Ureter (tissue), 1 donor: ENCODE measurements around the gene LPIN1. TPM values are rescaled to one million over a fixed set of nuclear protein-coding genes. Genes with fewer than 3 reads are reported as not detected.

Experiments
- DNase-seq: peaks from one replicate; pipeline ENCODE4 v3.0.0-alpha.2; 2020; ENCODE audit warnings: low spot score
- total RNA-seq: library from RNA; stranded (reverse); gene quantifications from one replicate; pipeline ENCODE4 v1.2.4, GENCODE V29; 2023
- donor health status: DM: yes; HTN: yes; CAD: no.

The LPIN1 gene
- total RNA-seq, result 32.3 TPM

GRCh38 chr2:11746376-11746806, at the start of gene LPIN1:
TSS of gene LPIN1 (plus strand) at chr2:11746632. CDS start at chr2:11765542, 18,910 bp downstream.
- DNase-seq, result peak; percentile 93

- no peak for DNase-seq
Observed at GRCh38 chr2:11696736-11697102, 49.7 kb upstream of the LPIN1 start.

GRCh38 chr2:11697103-11697871, 49.1 kb upstream of the LPIN1 start:
- no peak for DNase-seq

GRCh38 chr2:11698009-11698922, 48.2 kb upstream of the LPIN1 start:
- peak; percentile 60 for DNase-seq

GRCh38 chr2:11699686-11700670, 46.5 kb upstream of the LPIN1 start:
- no peak for DNase-seq

- no peak for DNase-seq
Observed at GRCh38 chr2:11701206-11701605, 45.2 kb upstream of the LPIN1 start.

GRCh38 chr2:11701751-11702301, 44.6 kb upstream of the LPIN1 start:
- no peak for DNase-seq

- DNase-seq, result no peak
Observed at GRCh38 chr2:11702946-11703345, 43.5 kb upstream of the LPIN1 start.

- DNase-seq, result no peak
Observed at GRCh38 chr2:11703700-11704099, 42.7 kb upstream of the LPIN1 start.

- DNase-seq, result no peak
Observed at GRCh38 chr2:11705063-11705462, 41.4 kb upstream of the LPIN1 start.

GRCh38 chr2:11705711-11706110, 40.7 kb upstream of the LPIN1 start:
- no peak for DNase-seq

GRCh38 chr2:11708106-11708505, 38.3 kb upstream of the LPIN1 start:
- DNase-seq, result no peak

GRCh38 chr2:11709293-11709692, 37.1 kb upstream of the LPIN1 start:
- DNase-seq, result no peak

GRCh38 chr2:11710210-11710609, 36.2 kb upstream of the LPIN1 start:
- DNase-seq, result no peak

GRCh38 chr2:11710632-11711353, 35.6 kb upstream of the LPIN1 start:
- no peak for DNase-seq

GRCh38 chr2:11711354-11711716, 35.1 kb upstream of the LPIN1 start:
- DNase-seq, result no peak

GRCh38 chr2:11711751-11712150, 34.7 kb upstream of the LPIN1 start:
- no peak for DNase-seq

GRCh38 chr2:11712866-11713265, 33.6 kb upstream of the LPIN1 start:
- no peak for DNase-seq

GRCh38 chr2:11713815-11714214, 32.6 kb upstream of the LPIN1 start:
- no peak for DNase-seq

GRCh38 chr2:11715987-11716652, 30.3 kb upstream of the LPIN1 start:
- DNase-seq, result no peak
